Endothelial cell of umbilical vein (primary cell): ENCODE results near the gene BIRC2. TPM values are rescaled to one million over a fixed set of nuclear protein-coding genes. Genes with fewer than 3 reads are reported as not detected.

Experiments used
- BruUV-seq: library from RNA; stranded (reverse); fragments of 400-500 nt; replicated peaks from 2 replicates; lab custom pipeline; 2021; lab: Mats Ljungman, UMichigan
- CTCF ChIA-PET: fragments of 300-600, 350-600 bp; sonication (Branson Sonifier 250); formaldehyde crosslinking; loops from one replicate; lab custom pipeline; 2021; ENCODE audit warnings: antibody characterized with exemption, inconsistent platforms; lab: Charles Lee
- POLR2A ChIA-PET: fragments of 300-600, 350-600 bp; sonication (Branson Sonifier 250); formaldehyde crosslinking; loops from one replicate; lab custom pipeline; 2021; ENCODE audit warnings: antibody characterized with exemption, inconsistent platforms; lab: Charles Lee
- DNase-seq: peaks from one replicate; pipeline ENCODE4 v3.0.0-alpha.2; 2011; ENCODE audit warnings: low read depth, low spot score
- FAIRE-seq: peaks from 2 replicates; lab custom pipeline; 2011; peaks lifted over from hg19 to GRCh38; lab: Jason Lieb, UNC
- H2AFZ ChIP-seq: 2 replicates; pipeline ENCODE4 v1.6.0; 2012; ENCODE audit warnings: low read depth, low read length, control low read depth, inconsistent platforms
- H3K27ac ChIP-seq: 2 replicates; pipeline ENCODE4 v1.5.1; 2011; ENCODE audit warnings: low read depth, mild to moderate bottlenecking, control low read depth, low read length, moderate library complexity; ENCODE audit not compliant: insufficient read depth
- H3K27me3 ChIP-seq, 2 experiments: 2 replicates each; pipeline versions ENCODE4 v1.6.0 to v1.6.1; 2011; ENCODE audit warnings: low read length in 2 of 2, mixed read lengths in 1 of 2; ENCODE audit not compliant: control insufficient read depth in 2 of 2, insufficient read depth in 2 of 2
- H3K36me3 ChIP-seq, 2 experiments: 2 replicates in 1 of 2; 3 replicates in 1 of 2; pipeline ENCODE4 v1.5.1; 2011; ENCODE audit warnings: low read length in 2 of 2, mild to moderate bottlenecking in 1 of 2, moderate library complexity in 1 of 2; ENCODE audit not compliant: control insufficient read depth in 2 of 2, insufficient read depth in 2 of 2; ENCODE audit errors: extremely low read depth in 1 of 2
- H3K4me1 ChIP-seq: 3 replicates; pipeline ENCODE4 v1.5.1; 2011; ENCODE audit warnings: mild to moderate bottlenecking, low read length; ENCODE audit not compliant: control insufficient read depth, insufficient read depth; ENCODE audit errors: extremely low read depth
- H3K4me2 ChIP-seq: 2 replicates; pipeline ENCODE4 v1.6.1; 2011; ENCODE audit warnings: low read length, control low read depth, mixed read lengths; ENCODE audit not compliant: insufficient read depth
- H3K4me3 ChIP-seq, 3 experiments: fragments of 200-600 bp in 1 of 3; sonication (generic), shearing (Covaris generic) in 1 of 3; replicated peaks in 1 of 3; 2 replicates each; pipeline ENCODE4 v1.5.1; 2011 to 2016; ENCODE audit warnings: control low read depth in 3 of 3, low read length in 3 of 3, mild to moderate bottlenecking in 2 of 3, inconsistent platforms in 1 of 3, low read depth in 1 of 3, moderate library complexity in 1 of 3; ENCODE audit not compliant: insufficient read depth in 1 of 3
- H3K79me2 ChIP-seq: 2 replicates; pipeline ENCODE4 v1.6.0; 2012; ENCODE audit warnings: low read length, inconsistent platforms; ENCODE audit not compliant: control insufficient read depth, insufficient read depth
- H3K9ac ChIP-seq: replicated peaks from 2 replicates; pipeline ENCODE3; 2011; ENCODE audit warnings: low read length, control low read depth; ENCODE audit not compliant: insufficient read depth; ENCODE audit errors: extremely low read depth
- H3K9me1 ChIP-seq: replicated peaks from 3 replicates; pipeline ENCODE4 v1.6.0; 2011; ENCODE audit warnings: mild to moderate bottlenecking, low read length; ENCODE audit not compliant: control insufficient read depth, insufficient read depth; ENCODE audit errors: extremely low read depth
- H3K9me3 ChIP-seq: replicated peaks from 2 replicates; pipeline ENCODE4 v1.5.1; 2012; ENCODE audit warnings: low read length, inconsistent platforms; ENCODE audit not compliant: control insufficient read depth, insufficient read depth
- H4K20me1 ChIP-seq: replicated peaks from 2 replicates; pipeline ENCODE3; 2011; ENCODE audit warnings: mild to moderate bottlenecking, low read length; ENCODE audit not compliant: control insufficient read depth, insufficient read depth; ENCODE audit errors: extremely low read depth
- CTCF ChIP-seq, 2 donors: IDR thresholded peaks; 1 replicate in 1 of 2; 2 replicates in 1 of 2; pipeline ENCODE4 v1.5.1; 2011; ENCODE audit warnings: low read length in 2 of 2, mild to moderate bottlenecking in 2 of 2, moderate library complexity in 2 of 2, control low read depth in 1 of 2, inconsistent platforms in 1 of 2, low read depth in 1 of 2; ENCODE audit not compliant: insufficient read depth in 1 of 2; ENCODE audit errors: extremely low read depth in 1 of 2
- EZH2 ChIP-seq: IDR thresholded peaks from 2 replicates; pipeline ENCODE4 v1.6.1; 2012; ENCODE audit warnings: borderline replicate concordance, low read depth, mild to moderate bottlenecking, moderate library complexity, low read length, inconsistent platforms; ENCODE audit not compliant: severe bottlenecking
- FOS ChIP-seq: IDR thresholded peaks from 2 replicates; pipeline ENCODE4 v1.6.1; 2011; ENCODE audit warnings: mild to moderate bottlenecking, low read length, moderate library complexity, borderline replicate concordance; ENCODE audit not compliant: insufficient read depth
- GATA2 ChIP-seq: IDR thresholded peaks from 2 replicates; pipeline ENCODE4 v1.7.0; 2011; ENCODE audit warnings: low read depth, mild to moderate bottlenecking, moderate library complexity, mixed read lengths, low read length; ENCODE audit not compliant: insufficient read length, insufficient read depth
- JUN ChIP-seq: IDR thresholded peaks from 2 replicates; pipeline ENCODE4 v1.6.1; 2011; ENCODE audit warnings: borderline replicate concordance, low read depth; ENCODE audit not compliant: insufficient read length, insufficient read depth
- MAX ChIP-seq: IDR thresholded peaks from 2 replicates; pipeline ENCODE4 v1.6.1; 2011; ENCODE audit not compliant: insufficient read depth, insufficient read length
- MYC ChIP-seq: IDR thresholded peaks from one replicate; pipeline ENCODE4 v1.6.1; 2011; ENCODE audit warnings: mild to moderate bottlenecking, low read depth, low read length
- POLR2A ChIP-seq: IDR thresholded peaks from 2 replicates; pipeline ENCODE4 v1.6.1; 2012; ENCODE audit warnings: low read depth, mild to moderate bottlenecking, control low read depth, low read length
- POLR2AphosphoS5 ChIP-seq: IDR thresholded peaks from 2 replicates; pipeline ENCODE4 v1.6.1; 2012; ENCODE audit warnings: low read depth, mild to moderate bottlenecking, control low read depth, low read length, moderate library complexity; ENCODE audit not compliant: insufficient read depth
- dilution Hi-C: fragments of 300-500 bp; cut with MboI; formaldehyde crosslinking; loops from one replicate; pipeline ENCODE4 v1.15.0; 2019; ENCODE audit warnings: low sequenced_read_pairs; ENCODE audit not compliant: extremely low pct_ligation_motif_present
- intact Hi-C: fragments of 100-400 bp; cut with micrococcal nuclease; formaldehyde crosslinking; loops from one replicate; pipeline ENCODE4 v1.10.0; 2022
- polyA plus RNA-seq, 4 experiments: library from polyadenylated mRNA; depleted of rRNA in 3 of 4; stranded (reverse) in 3 of 4; unstranded in 1 of 4; fragments of >200 nt; gene quantifications; 2 replicates each; pipeline versions ENCODE4 v1.2.1 to v1.2.3, GENCODE V29; 2011 to 2012; ENCODE audit warnings: missing spikeins in 1 of 4
- total RNA-seq: library from RNA; stranded (reverse); gene quantifications from 2 replicates; pipeline ENCODE4 v1.2.3, GENCODE V29; 2021

Gene BIRC2
- total and polyA plus RNA-seq, 2 donors (not counting 3 experiments of a cell fraction or from before 2014, with no cell fraction given) = 42.8 to 47.3 TPM

GRCh38 chr11:102323542-102324251 is 23.3 kb upstream of the BIRC2 start:
- DNase-seq (no peak), FAIRE-seq (no peak)
- BruUV-seq = no TSS peak
- intact Hi-C loops (no loop called here), dilution Hi-C loops (no loop called here)
- Histone ChIP-seq H3K36me3 (no peaks in the 10 kb centered on the region), H3K4me3 (no peak overlapping the region), H3K27me3 (no peaks in the 10 kb centered on the region), H3K4me2 (no peak overlapping the region), H4K20me1 (no peaks in the 10 kb centered on the region), H3K4me1 (no peaks in the 10 kb centered on the region), H3K9ac (no peak overlapping the region), H3K27ac (no peak overlapping the region), H3K9me3 (no peaks in the 10 kb centered on the region), H2AFZ (no peak overlapping the region), H3K9me1 (no peaks in the 10 kb centered on the region), H3K79me2 (no peaks in the 10 kb centered on the region)
- CTCF ChIA-PET = interaction anchor here (1.3 kb wide), 1 partner anchor 18 kb away, joined by 4 read pairs; no protein-coding TSS in a partner anchor
- POLR2A ChIA-PET = interaction anchor here (0.6 kb wide), 1 partner anchor 324 kb away, joined by 3 read pairs; no protein-coding TSS in a partner anchor
- TF ChIP-seq MYC (no peak), MAX (no peak), JUN (no peak), CTCF (IDR thresholded peaks at IDR 0.05; ENCODE audit: extremely low read depth in 1 of 2, insufficient read depth in 1 of 2, low read depth in 1 of 2, low read length in 2 of 2) (no peak), POLR2AphosphoS5 (no peak), FOS (no peak), EZH2 (no peak), GATA2 (no peak), POLR2A (no peak)
